Measurements from ENCODE around the gene NFKBIB. TPM values are rescaled to one million over a fixed set of nuclear protein-coding genes. Genes with fewer than 3 reads are reported as not detected.
"Not testable (repeated sequence)": the region's sequence is repeated elsewhere in the genome, so short reads cannot be mapped to it uniquely, and the experiment has no call there.

Gene NFKBIB
- polyA plus RNA-seq, 3 donors from 2014 or later = 10.0 to 31.1 (median 24.0) TPM

DNA sequence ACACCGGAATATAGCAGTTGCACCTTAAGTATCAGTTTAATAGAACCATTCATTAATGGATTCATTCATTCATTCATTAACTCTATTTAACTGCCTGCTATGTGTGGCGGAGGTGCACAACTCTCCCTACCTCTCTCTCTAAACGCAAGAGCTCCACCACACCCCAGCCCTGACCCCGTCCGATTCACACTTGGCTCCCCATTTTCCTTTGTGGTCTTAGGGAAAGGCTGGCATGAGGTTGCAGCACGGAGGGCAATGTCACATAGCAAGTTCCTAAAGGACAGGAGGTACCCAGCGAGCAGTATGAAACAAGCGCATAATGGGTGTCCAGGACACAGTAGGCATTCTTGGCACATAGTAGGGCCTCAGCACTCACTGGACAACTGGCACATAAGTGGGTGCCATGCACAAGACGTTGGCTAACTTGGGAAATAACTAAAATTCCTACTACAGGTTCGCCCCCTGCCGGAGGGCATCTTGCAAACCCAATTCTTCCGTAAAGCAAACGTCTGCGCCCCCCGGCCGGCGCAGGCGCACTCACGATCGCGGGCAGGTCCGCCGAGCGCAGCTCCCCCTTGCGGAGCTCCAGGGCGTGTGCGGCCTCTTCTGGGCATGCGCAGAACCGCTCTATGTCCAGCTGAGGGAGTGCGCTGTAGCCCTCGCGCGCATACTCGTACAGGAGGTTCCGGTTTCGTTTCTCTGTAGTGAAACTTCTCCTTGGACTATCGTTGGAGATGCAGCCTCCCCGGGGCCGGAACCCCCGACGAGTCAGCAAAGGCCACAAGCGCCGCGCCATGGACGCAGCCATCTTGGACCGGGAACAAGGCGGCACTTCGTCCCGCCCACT lies 30.4 kb downstream of the NFKBIB start, which contains the start of gene SARS2:
TSS of gene SARS2 (minus strand) at position 835 of the 847 bp plus-strand sequence. CDS start at position 808, 27 bp downstream.
- DNase-seq = peak; percentile 96 to 98 (median 97)
- H3K9me3 Mint-ChIP-seq = peaks cover 0 to 2% (median 0%) of the 10 kb centered on the region in 6 donors
- H3K4me3 Mint-ChIP-seq = peak within 1 kb of the TSS; percentile 97 to 99 (median 98)
- peaks cover 68 to 69% of the 10 kb centered on the region in 2 donors for H3K4me1 Mint-ChIP-seq
- peak within 1 kb of the TSS; percentile 94 to 99 (median 96) for H3K27ac Mint-ChIP-seq
- peaks cover 11 to 26% (median 21%) of the 10 kb centered on the region in 3 donors for H3K27me3 Mint-ChIP-seq (ENCODE audit: low read depth in 3 of 3)
- peaks cover 6 to 10% (median 9%) of the 10 kb centered on the region in 3 donors for H3K36me3 Mint-ChIP-seq

- Mint-ChIP-seq H3K4me1 (peaks cover 61 to 62% of the 10 kb centered on the region in 2 donors), H3K4me3 (peak within 1 kb of the TSS; percentile 97 to 99 (median 98)), H3K27ac (peak within 1 kb of the TSS; percentile 94 to 99 (median 96)), H3K27me3 (ENCODE audit: low read depth in 3 of 3) (peaks cover 11 to 26% (median 21%) of the 10 kb centered on the region in 3 donors), H3K36me3 (peaks cover 12 to 17% (median 15%) of the 10 kb centered on the region in 3 donors), H3K9me3 (peaks cover 0 to 2% (median 0%) of the 10 kb centered on the region in 6 donors)
- DNase-seq = peak; percentile 99
Measured at GRCh38 chr19:38930776-38931520, 31.2 kb downstream of the NFKBIB start, which contains the start of gene MRPS12. Gene MRPS12 (plus strand): TSS chr19:38930944. CDS start chr19:38931295, 351 bp downstream.

DNA sequence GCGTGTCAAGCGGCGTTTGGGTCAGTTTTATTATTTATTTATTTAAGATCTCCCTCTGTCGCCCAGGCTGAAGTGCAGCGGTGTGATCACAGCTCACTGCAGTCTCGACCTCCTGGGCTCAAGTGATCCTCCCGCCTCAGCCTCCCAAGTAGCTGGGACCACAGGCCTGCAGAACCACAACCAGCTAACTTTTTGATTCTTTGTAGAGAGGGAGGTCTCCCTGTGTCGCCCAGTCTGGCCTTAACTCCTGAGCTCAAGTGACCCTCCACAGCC lies 31.7 kb downstream of the NFKBIB start:
- Mint-ChIP-seq H3K4me1 (peaks cover 56 to 57% of the 10 kb centered on the region in 2 donors), H3K9me3 (peaks cover 0 to 2% (median 0%) of the 10 kb centered on the region in 6 donors), H3K36me3 (peaks cover 13 to 17% (median 15%) of the 10 kb centered on the region in 3 donors), H3K4me3 (peak overlapping the region; percentile 97 to 99 (median 98)), H3K27me3 (ENCODE audit: low read depth in 3 of 3) (peaks cover 11 to 23% (median 20%) of the 10 kb centered on the region in 3 donors), H3K27ac (peak overlapping the region; percentile 94 to 99 (median 96))
- no peak for DNase-seq

DNA sequence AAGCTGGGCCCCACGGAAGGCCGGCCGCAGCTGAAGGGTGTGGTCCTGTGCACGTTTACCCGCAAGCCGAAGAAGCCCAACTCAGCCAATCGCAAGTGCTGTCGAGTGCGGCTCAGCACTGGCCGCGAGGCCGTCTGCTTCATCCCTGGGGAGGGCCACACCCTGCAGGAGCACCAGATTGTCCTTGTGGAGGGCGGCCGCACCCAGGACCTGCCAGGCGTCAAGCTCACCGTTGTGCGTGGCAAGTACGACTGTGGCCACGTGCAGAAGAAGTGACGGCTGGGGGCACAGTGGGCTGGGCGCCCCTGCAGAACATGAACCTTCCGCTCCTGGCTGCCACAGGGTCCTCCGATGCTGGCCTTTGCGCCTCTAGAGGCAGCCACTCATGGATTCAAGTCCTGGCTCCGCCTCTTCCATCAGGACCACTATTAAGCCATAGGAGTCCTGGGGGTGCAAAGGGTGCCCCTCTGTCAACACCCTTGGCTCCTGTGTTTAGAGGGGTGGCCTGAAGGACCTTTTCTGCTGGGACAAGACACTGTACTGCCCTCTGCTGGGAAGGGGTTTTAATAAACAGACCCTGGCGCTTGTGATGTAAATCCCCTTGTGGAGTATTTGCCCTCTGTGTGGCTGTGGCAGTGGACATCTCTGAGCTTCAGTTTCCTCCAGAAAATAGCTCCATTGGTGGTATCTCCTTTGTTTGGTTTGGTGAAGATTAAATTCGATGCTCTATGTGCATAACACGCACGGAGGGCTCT lies 32.8 kb downstream of the NFKBIB start:
- Mint-ChIP-seq H3K27ac (peak overlapping the region in 5 of 6 donors; percentile 29 to 83 (median 70)), H3K9me3 (peaks cover 0 to 2% (median 0%) of the 10 kb centered on the region in 6 donors), H3K4me1 (peaks cover 46% of the 10 kb centered on the region in 2 donors), H3K27me3 (ENCODE audit: low read depth in 3 of 3) (peaks cover 11 to 26% (median 17%) of the 10 kb centered on the region in 3 donors), H3K36me3 (peaks cover 13 to 17% (median 15%) of the 10 kb centered on the region in 3 donors), H3K4me3 (peak overlapping the region; percentile 2 to 55 (median 36))
- DNase-seq = peak; percentile 51 to 58 (median 51)

DNA sequence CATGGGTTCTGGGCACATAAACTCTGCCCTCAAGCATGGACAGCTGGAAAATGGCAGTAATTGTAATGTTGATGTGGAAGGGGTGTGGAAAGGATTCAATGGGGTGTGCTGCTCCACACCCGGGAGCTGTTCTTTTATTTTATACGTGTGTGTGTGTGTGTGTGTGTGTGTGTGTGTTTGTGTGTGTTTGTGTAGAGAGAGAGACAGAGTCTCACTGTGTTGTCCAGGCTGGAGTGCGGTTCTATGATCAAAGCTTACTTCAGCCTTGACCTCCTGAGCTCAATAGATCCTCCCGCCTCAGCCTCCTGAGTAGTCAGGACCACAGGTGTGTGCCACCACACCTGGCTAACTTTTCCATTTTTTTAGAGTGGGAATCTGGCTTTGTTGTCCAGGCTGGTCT lies 33.8 kb downstream of the NFKBIB start:
- Mint-ChIP-seq H3K4me1 (peaks cover 36 to 37% of the 10 kb centered on the region in 2 donors), H3K9me3 (peaks cover 0 to 2% (median 0%) of the 10 kb centered on the region in 6 donors), H3K27me3 (ENCODE audit: low read depth in 3 of 3) (peaks cover 10 to 20% (median 11%) of the 10 kb centered on the region in 3 donors), H3K36me3 (peaks cover 13 to 17% (median 15%) of the 10 kb centered on the region in 3 donors), H3K27ac (peak overlapping the region in 1 of 6 donors; percentile 68), H3K4me3 (no peak overlapping the region)
- DNase-seq = no peak

DNA sequence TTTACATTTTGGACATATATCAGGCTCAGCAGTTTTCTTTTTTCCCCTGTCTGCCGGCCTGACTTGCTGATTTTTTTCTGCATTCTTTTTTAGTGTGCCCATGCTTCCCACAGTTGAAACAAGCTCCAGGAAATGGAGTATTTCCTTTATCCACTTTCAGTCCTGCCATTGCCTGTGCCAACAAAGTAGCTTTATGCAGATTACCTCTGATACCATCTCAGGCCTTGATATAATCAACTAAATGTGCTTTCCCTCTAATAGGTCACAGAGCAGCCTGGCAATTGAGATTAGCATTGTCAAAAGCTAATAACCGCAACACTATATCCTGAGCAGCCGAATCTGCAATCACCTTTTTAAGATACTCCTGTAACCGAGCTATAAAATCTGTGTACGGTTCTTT lies 40.2 kb downstream of the NFKBIB start:
- Mint-ChIP-seq H3K9me3 (no peaks in the 10 kb centered on the region), H3K27ac (no peak overlapping the region), H3K4me3 (no peak overlapping the region), H3K4me1 (no peaks in the 10 kb centered on the region), H3K27me3 (ENCODE audit: low read depth in 3 of 3) (peaks cover 1 to 10% (median 5%) of the 10 kb centered on the region in 3 donors), H3K36me3 (peaks cover 8 to 9% (median 8%) of the 10 kb centered on the region in 3 donors)
- DNase-seq = no peak

GRCh38 chr19:38941466-38941865 lies 41.7 kb downstream of the NFKBIB start:
- DNase-seq; H3K36me3 Mint-ChIP-seq; H3K9me3 Mint-ChIP-seq; H3K27ac Mint-ChIP-seq; H3K4me3 Mint-ChIP-seq; H3K27me3 Mint-ChIP-seq (ENCODE audit: low read depth in 3 of 3); H3K4me1 Mint-ChIP-seq: not testable (repeated sequence)

- no peaks in the 10 kb centered on the region for H3K9me3 Mint-ChIP-seq
- no peak for DNase-seq
- no peak overlapping the region for H3K4me3 Mint-ChIP-seq
- H3K4me1 Mint-ChIP-seq = no peaks in the 10 kb centered on the region
- H3K27me3 Mint-ChIP-seq (ENCODE audit: low read depth in 3 of 3) = peaks cover 1 to 10% (median 5%) of the 10 kb centered on the region in 3 donors
- H3K27ac Mint-ChIP-seq = no peak overlapping the region
- H3K36me3 Mint-ChIP-seq = no peaks in the 10 kb centered on the region
Measured at GRCh38 chr19:38941979-38942378, 42.2 kb downstream of the NFKBIB start.

DNA sequence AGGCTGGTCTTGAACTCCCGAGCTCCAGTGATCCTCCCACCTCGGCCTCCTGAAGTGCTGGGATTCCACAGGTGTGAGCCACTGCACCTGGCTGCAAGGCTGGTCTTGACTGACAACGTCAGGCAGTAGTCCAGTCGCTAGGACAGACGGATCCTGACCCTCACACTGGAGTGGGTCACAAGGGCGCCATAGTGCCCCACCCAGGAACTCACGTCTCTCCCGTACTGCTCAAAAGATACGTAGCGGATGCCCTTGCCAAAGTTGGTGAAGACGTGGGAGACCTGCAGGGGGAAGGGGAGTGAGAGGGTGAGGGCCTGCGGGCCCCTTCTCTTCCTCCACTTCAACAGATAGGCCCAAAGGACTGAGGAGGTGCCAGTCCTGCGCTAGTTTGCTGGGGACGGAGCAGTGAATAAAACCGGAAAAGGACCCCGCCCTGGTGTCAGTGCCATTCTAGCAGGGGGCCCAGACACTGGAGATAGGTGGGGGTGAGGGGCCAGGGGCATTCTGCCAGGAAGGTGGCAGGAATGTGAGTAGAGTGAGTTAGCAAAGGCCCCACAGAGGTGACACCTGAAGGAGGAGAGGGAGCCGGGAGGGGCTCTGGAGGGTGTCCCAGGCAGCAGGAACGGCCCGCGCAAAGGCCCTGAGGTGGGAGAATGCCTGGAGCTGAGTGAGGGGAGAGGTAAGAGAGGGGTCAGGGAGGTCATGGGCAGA lies 42.9 kb downstream of the NFKBIB start:
- no peak overlapping the region for H3K4me3 Mint-ChIP-seq
- no peaks in the 10 kb centered on the region for H3K4me1 Mint-ChIP-seq
- no peaks in the 10 kb centered on the region for H3K36me3 Mint-ChIP-seq
- DNase-seq = no peak
- H3K27ac Mint-ChIP-seq = no peak overlapping the region
- H3K27me3 Mint-ChIP-seq (ENCODE audit: low read depth in 3 of 3) = peaks cover 1 to 10% (median 2%) of the 10 kb centered on the region in 3 donors
- no peaks in the 10 kb centered on the region for H3K9me3 Mint-ChIP-seq

- no peaks in the 10 kb centered on the region for H3K36me3 Mint-ChIP-seq
- no peak overlapping the region for H3K4me3 Mint-ChIP-seq
- no peak overlapping the region for H3K27ac Mint-ChIP-seq
- peaks cover 4 to 7% (median 5%) of the 10 kb centered on the region in 3 donors for H3K27me3 Mint-ChIP-seq (ENCODE audit: low read depth in 3 of 3)
- no peaks in the 10 kb centered on the region for H3K9me3 Mint-ChIP-seq
- H3K4me1 Mint-ChIP-seq = peaks cover 0 to 8% of the 10 kb centered on the region in 2 donors
- DNase-seq = no peak
Measured at GRCh38 chr19:38944981-38945506, 45.3 kb downstream of the NFKBIB start.

DNA sequence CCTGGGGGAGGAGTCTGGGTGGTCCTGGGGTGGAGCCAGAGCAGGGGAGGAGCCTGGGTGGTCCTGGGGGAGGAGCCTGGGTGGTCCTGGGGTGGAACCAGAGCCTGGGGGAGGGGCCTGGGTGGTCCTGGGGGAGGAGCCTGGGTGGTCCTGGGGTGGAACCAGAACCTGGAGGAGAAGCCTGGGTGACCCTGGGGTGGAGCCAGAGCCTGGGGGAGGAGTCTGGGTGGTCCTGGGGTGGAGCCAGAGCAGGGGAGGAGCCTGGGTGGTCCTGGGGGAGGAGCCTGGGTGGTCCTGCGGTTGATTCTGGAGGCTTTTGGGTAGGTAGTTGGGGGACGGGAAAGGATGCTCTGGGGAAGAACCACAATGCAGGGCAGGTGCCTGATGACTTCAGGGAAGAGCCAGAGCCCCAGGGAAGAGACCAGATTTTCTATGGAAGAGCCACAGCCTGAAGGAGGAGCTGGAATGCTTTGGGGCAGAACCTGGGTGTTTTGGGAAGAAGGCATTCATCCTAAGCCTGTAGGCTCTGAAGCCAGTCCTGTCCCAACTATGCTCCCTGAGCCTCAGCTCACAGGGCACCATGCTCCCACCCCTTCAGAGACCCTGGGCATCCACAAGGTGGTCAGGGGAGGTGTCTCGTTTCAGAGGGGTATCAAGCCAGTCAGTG lies 45.9 kb downstream of the NFKBIB start:
- no peak overlapping the region for H3K4me3 Mint-ChIP-seq
- no peaks in the 10 kb centered on the region for H3K9me3 Mint-ChIP-seq
- peak overlapping the region in 1 of 6 donors; percentile 61 for H3K27ac Mint-ChIP-seq
- peaks cover 4 to 7% (median 5%) of the 10 kb centered on the region in 3 donors for H3K27me3 Mint-ChIP-seq (ENCODE audit: low read depth in 3 of 3)
- no peaks in the 10 kb centered on the region for H3K36me3 Mint-ChIP-seq
- no peak for DNase-seq
- H3K4me1 Mint-ChIP-seq = peaks cover 6 to 11% of the 10 kb centered on the region in 2 donors

All from immature natural killer cell (primary cell).